ENCODE results near the gene CCDC43. TPM values are rescaled to one million over a fixed set of nuclear protein-coding genes. Genes with fewer than 3 reads are reported as not detected.

Gene CCDC43
- total and polyA plus RNA-seq, 2 of the 8 experiments (the other 6 are each of a cell fraction or from before 2014, with no cell fraction given): 4.9 to 38.1 TPM

DNA sequence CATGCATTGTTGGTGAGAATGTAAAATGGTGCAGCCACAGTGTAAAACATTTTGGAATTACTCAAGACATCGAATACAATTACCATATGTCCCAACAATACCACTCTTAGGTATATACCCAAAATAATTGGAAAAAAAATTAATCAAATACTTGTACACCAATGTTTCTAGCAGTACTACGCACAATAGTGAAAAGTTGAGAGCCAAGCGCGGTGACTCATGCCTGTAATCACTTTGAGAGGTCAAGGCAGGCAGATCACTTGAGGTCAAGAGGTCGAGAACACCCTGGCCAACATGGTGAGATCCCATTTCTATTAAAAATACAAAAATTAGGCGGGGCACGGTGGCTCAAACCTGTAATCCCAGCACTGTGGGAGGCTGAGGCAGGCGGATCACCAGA is 36.8 kb downstream of the CCDC43 start (continued):
- no peak for TF ChIP-seq TAF7 (optimal IDR thresholded peaks at IDR 0.05; ENCODE audit: borderline replicate concordance, low read depth, low read length)
